ENCODE results near the gene CCDC110.

Gene CCDC110

DNA sequence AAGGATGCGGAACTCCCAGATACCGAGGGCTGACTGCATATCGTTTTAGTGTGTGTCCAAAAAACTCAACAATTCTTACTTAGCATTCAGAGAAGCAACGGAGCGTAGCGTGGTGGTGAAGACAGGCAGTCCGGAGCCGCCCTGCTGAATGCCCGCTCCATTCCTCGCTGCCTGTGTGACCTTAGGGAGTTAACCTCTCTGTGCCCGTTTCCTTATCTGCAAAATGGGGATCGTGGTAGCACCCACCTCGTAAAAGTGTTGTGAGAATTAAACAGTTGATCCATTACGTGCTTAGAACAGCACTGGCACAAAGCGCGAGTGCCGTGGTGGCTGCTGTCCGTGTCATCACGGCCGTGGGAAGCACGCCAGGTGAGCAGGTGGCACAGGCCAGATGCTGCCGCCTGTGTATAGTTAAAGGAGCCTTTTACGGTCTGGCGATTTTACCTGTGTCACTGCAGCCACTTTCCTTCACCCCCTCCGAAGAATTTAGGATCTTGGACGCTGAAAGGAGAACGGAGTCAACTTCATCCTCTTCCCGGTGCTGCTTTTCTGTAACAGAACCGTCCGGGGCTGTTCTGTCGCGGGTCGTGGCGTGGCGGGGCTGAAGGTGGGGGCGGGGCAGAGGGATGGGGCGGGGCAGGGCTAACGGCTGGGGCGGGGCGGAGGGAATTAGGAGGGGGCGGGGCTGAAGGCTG, 885 bp downstream of the CCDC110 start:
- DNase-seq, result peak; percentile 44

DNA sequence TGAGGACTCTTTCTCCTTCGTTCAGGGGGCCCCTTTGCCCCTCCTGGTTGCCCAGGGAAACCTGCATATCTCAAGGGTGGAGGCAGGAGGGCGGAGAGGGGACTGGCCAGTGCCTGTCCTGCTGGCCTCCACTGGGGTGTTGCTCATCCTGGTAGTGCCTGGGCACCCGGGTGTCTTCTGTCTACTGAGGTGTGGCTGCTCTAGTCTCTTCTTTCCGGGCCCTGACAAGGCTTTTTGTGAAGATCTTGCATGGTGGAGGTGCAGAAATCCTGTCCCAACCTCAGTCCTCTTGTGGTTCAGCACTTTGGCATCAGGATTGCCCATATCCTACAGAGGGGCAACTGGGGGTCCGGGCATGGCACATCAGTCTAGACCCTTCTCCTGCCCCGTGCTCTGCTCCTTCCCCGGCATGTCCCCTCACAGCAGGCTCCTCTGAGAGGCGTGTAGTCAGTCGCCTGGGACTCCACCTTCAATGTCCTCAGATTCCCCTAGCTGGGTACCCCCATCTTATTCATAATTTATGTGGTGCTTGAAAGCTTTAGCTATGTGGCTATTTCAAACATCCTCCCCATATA, 1.9 kb downstream of the CCDC110 start:
- DNase-seq, result no peak

DNA sequence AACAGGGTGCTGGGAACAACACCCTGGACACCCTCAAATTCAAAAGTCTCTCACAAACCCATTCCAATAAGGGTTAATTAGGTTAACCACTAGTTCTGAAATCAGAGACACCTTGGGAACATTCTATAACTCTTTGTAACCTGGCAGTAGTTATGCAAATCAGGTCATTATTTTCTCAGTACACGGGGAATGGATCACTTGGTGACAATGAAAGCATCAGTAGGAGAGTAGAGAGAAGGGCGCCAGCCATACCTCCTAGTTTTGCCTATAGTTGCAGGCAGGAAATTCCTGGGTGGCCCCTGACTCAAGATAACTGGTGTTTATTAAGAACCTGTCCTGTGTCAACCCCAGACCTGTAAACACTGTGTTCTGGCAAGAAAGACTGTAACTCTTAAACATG, 2.5 kb downstream of the CCDC110 start:
- DNase-seq, result no peak

DNA sequence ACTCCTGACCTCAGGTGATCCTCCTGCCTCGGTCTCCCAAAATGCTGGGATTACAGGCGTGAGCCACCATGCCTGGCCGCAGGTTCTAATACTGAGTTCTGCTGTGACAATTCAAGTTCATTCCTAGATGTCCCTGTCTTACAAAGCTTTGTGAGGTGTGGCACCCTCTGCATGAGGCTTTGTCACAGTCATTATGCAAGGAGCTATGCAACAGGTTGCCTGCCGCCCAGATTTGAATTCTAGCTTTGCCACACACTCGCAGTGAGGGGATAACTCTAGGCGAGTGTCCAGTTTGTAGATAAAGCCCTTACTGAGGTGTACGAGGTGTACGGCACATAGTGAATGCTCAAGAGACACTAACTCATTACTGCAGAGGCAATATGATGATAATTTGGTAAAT, 3.5 kb downstream of the CCDC110 start:
- DNase-seq, result no peak

DNA sequence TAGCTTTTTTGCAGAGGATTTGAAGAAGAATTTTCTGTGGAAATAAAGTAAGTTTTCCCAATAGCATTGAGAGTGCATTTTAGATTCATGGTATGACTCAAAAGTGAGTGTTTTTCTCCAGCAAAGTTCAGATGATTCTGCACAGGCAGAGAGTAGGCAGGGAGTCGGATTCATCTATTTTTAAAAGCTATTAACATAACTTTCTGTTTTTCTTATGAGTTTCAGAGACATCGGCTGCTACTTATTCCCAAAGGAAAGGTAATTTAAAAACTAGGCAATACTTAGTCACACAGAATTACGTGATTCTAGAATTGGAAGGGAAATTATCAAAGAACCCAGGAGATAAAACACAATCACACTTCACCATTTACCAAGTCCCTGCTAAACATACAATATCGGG, 4.4 kb downstream of the CCDC110 start:
- DNase-seq, result no peak

DNA sequence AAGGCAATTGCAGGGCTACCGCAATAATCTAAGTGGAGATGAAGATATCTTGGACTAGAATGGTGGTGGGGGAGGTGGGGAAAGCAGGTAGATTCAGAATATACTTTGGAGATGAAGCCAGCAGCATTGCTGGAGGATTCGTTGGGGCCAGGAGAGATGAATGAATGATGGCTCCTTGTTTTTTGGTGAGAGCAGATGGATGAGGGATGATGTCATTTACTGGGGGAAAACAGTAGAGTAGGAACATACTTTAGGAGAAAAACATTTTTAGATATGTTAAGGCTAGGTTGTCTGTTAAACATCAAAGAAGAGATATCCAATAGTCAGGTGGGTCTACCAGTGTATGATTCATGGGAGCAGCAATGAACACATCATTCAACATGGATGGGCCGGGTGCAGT, 5.8 kb downstream of the CCDC110 start:
- no peak for DNase-seq

DNA sequence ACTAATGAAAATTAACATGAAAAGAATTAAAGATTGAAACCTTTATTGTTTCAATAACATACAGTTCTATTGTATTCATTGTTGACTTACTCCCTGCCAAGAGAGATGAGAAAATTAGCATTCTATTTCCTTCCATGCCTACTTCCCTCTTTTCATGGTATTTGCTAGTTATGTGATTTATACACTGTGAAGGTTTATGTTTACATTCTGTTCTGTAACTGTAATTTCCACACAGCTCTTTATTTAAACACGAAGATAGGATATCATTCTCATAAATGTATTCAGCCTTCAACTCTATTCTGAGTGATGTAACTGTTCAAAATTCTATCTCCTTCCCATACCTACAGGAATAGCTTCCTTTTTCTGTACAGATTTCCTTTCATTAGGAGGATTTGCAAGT, 6.6 kb downstream of the CCDC110 start:
- no peak for DNase-seq

DNA sequence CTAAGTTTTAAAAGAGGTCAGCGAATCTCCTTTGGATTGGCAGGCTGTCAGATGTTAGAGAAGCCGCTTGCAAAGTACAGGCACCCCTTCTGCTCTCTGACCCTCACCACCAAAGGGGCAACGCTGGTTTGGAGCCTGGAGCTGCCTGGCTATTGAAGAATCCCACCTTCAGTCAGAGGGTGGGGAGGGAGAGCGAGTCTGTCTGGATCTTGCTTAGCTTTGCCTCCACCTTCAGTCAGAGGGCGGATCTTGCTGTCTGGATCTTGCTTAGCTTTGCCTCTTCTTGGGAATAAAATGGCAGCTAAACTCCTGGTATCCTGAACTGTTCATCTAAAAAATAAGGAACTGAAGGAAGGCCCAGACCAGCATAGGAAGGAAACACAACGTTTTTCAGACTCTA, 7.3 kb downstream of the CCDC110 start:
- no peak for DNase-seq

DNA sequence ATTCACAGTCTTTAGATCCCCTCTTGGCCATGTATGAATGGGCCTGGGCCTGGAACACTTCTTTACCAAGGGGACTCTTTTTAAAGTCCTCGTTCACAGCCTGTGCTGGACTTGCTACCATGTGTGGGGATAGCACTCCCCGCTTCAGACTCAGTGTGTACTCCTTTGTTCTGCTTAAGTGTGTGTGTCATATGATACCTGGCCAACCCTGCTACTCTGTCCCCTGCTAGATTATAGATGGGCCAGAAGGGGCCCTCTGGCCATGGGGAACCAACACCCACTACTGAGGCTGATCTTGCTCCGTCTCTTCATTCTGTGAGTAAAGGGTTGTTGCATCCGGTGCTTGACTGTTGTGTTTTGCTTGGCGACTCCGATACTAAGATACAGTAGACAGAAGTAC, 8.0 kb downstream of the CCDC110 start:
- no peak for DNase-seq

DNA sequence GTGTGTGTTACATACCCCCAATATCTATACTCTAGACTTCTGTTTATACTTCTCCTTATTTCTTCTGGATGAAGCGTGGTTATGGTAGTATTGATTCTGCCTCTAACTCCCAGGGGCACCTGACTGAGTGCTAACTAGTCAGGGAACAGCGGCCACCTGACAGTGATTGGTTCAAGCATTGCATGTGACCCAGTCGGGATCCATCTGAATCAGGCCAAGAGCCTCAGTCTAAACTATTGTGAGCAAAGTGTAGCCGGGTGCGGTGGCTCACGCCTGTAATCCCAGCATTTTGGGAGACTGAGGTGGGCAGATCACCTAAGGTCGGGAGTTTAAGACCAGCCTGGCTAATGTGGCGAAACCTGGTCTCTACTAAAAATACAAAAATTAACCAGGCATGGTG, 10.0 kb downstream of the CCDC110 start:
- no peak for DNase-seq

DNA sequence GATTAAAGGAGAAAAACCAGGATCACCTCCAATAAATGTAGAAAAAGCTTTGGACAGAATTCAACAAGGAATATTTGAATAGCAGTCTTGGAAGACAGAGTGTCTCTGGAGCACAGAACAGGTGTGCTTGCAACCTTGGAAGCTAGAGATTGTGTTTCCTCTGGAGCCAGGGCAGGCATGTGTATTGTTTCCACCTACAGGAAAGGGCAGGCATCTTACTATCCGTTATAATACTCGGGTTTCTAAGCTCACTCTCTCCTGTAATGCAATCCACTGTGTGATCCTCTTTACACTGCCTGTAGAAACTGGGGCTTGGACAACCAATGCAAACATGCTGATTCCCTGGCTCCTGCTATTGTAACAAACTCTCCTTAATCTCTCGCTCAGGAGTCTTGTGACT, 14.4 kb downstream of the CCDC110 start:
- no peak for DNase-seq

DNA sequence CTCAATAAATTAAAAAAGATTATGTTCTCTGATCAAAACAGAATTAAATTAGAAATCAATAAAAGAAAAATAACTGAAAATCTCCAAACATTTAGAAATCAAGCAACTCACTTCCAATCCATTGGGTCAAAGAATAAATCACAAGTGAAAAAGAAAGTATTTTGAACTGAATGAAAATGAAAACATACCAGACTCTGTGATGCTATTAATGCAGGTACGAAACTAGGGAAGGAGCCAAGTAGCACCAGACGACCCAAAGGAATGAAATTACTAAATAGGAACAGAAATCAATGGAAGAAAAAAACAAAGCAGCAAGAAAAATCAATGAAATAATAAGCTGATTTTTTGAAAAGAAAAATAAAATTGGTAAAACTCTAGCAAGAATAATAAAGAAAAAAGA, 15.4 kb downstream of the CCDC110 start:
- DNase-seq, result no peak

DNA sequence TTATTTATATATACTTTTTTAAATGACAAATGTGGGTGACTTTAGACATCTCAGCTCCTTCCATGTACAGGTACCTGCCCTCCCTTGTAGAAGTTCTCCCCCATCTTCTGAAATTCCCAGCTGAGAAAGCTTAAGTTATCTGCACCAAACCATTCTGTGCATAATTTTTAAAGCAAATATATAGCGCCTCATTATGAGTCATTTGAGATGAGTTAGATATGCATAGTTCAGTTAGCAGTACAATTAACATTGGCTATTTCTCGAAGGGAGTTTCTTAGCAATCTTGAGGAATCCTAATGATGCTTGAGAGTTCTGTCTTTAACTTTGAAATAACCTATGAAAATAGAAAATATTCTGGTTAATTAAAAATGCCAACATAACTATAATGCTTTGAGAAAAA, 26.3 kb downstream of the CCDC110 start:
- DNase-seq, result no peak

DNA sequence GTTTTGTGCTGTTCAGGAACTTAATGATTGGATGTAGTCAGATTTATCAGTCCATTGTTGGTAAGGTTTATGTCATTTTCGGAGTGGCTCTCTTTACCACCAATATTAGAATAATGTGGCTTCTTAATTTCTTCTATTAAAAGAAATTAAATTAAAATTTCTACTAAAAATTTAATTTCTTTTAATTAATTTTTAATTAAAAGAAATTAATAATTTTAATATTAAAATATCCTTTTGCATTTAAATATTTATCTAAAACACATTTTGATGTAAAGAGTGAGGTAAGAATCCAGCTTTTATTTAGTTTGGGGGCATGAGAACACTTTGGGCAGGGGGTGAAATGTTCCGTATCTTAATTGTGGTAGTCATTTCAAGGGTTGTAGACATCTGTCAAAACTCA, 30.1 kb downstream of the CCDC110 start:
- no peak for DNase-seq

DNA sequence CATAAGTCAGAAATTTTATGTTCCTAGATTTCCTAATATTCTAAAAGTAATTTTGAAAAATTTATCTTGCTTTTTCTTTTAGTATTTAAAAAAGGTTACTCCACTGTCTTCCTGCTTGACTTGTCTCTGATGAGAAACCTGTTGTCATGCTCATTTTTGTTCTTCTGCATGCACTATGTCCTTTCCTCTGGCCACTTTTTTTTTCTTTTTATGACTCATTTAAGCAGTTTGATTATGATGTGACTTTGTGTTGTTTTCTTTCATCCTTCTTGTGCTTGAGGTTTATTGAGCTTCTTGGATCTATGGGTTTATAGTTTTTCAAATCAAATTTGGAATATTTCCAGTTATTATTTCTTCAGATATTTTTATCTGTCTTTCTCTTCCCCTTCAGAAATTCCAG, 33.7 kb downstream of the CCDC110 start:
- DNase-seq, result no peak

DNA sequence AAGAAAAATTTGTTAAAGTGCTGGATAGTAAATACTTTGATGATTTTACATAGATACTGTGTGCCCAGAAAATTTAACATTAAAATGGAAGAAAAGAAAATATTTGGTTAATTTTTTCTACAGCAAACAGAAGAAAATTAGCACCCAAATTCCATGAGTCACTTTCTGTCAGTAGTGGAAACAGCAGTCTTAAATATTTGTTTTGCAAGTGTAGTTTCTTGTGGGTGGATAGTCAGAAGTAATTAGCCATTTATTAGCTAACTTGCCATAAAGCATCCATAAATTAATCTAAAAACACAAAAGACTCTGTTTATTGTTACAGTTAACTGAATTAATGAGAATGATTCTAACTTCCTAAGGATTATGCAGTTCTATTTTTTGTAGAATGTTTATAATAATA, 36.1 kb downstream of the CCDC110 start:
- no peak for DNase-seq

DNA sequence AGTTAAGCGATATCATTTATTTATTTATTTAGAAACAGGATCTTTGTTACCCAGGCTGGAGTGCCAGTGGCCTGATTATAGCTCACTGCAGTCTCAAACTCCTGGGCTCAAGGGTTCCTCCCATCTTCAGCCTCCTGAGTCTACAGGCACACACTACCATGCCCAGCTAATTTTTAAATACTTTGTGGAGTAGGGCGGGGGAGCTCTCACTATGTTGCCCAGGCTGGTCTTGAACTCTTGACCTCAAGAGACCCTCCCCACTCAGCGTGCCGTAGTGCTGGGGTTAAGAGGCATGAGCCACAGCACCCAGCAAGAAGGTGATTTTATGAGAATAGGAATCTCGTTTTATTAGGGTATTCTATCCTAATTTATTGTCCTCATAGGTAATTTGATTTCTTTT, 41.9 kb downstream of the CCDC110 start:
- no peak for DNase-seq

DNA sequence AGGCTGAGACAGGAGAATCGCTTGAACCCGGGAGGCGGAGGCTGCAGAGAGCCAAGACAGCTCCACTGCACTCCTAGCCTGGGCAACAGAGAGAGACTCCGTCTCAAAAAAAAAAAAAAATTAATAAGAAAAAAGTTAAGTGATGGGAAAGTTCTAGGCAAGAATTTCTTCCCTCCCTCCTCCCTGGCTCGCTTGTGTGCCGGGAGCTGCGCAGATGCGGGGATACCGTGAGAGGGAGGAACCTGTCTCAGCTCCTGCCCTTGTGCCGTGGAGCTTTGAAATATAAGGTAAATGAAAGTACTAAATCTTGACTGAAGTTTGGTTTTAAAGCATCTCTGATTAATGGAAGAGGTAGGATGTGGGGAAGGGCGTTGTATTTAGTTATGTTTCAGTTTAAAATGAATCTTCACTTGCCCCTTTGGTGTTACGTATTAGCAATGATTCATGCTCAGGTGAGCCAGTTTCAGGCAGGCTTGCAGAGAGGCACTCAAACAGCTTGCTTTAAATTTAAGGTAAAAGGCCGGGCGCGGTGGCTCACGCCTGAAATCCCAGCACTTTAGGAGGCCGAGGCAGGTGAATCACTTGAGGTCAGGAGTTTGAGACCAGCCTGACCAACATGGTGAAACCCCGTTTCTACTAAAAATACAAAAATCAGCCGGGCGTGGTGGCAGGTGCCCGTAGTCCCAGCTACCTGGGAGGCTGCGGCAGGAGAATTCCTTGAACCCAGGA, 44.4 kb downstream of the CCDC110 start:
- DNase-seq, result no peak

DNA sequence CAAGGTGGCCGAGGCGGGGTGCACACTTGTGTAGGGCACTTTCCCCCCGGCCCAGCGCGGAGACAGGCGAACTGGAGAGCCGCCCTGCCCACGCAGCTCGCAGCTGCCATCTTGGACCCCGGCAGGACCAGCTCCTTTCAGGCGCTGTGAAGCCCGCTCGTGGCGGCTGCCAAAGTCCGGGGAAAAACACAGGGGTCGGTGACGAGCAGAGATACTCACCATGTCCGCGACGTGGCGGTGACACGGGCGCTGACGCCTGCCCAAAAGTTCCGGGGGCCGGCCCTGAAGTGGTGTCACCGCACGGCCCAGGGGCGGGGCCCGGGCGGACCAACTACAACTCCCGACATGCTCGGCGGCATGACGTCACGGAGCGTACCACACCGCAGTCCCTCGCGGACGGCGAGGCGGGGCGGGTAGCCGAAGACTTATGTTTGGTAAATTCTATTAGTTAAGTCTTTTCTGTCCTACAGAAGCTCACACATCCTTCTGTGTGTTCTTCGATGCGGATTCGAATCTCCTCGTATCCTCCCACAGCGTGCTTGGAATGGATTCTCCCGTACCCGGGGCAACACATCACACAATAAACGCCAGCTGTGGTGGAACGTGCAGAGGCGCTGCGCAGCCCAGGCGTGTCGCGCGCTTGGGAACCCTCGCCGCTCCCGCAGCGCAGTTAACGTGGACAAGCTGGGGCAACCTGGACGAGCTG, 45.7 kb downstream of the CCDC110 start, which contains the start of gene UFSP2:
Gene UFSP2 (minus strand): TSS at position 318 of the 706 bp plus-strand sequence. CDS start 96 bp downstream, at position 222.
- peak; percentile 76 for DNase-seq

DNA sequence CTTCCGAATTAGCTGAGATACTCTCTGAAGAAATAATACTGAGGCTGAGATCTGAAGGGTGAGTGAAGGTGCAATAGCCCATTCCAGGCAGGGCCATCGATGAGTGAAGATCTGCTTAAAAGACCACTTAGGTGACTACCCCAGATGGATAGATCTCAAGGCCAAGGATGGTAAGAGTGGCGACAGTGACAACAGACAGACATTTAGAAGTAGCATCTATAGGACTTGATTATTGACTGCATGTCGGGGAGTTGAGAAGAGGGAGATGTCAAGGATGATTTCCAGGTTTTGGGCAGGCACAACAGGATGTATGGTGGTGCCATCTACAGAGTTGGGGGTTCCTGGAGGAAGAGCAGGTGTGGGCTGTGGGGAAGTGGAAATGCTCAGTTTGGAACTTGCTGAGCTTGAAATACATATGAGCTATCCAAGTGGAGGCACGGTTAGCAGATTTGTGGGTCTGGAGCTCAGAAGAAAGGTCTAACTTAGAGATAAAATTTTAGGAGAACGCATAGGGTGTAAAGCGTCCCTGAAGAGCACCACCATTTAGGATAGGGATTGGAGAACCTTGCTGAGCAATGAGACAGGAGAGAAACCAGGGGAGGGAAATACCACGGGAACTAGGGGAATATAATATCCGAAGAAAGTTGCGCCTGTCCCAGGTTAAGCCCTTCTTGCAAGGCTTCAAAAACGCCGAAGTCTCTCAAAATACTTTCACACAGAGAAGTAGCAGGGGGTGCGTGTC, 46.5 kb downstream of the CCDC110 start:
- no peak for DNase-seq

DNA sequence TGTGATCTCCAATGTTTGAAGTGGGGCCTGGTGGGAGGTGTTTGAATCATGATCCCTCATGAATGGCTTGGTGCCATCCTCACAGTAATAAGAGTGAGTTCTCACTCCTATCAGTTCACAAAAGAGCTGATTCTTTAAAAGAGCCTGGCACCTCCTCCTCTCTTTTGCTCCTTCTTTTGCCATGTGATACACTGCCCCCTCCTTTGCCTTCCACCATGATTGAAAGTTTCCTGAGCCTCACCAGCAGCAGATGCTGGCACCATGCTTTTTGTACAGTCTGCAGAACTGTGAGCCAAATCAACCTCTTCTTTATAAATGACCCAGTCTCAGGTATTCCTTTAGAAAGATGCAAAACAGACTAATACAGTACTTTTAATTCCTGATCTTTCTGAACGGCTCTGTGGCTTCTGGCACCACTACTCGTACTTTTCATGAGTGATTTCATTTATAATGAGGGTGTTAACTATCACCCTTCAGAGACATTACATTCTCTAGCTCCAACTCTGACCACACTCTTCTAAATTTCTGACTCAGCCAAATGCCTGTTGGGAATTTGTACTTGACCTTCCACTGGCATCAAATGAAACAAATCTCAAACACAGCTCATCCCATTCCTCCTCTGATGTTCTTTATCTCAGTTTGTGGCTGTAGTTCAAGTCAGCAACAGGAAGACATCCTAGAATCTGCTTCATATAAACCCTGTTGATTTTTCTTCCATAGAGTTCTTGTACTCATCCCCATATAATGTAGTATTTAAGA, 50.0 kb downstream of the CCDC110 start:
- no peak for DNase-seq

DNA sequence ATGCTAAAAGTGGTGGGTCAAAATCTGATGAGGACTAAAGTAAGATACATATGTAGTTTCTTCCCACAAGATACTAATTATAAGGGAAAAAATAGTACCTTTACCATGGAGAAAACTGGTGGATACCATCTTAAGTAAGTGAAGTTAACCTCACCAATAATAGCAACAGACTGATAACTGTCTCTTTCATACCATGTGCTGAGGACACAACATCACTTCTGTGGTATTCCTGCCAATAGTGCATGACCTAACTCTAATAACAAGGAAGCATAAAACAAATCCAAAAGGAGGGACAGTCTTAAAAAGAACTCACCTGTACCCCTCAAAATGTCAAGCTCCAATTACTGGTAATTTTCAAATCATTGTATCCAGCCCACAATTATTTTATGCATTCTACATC, 54.6 kb downstream of the CCDC110 start:
- no peak for DNase-seq
